Colonic mucosa (tissue), 4 donors: Measurements from ENCODE around the gene POLR3B. TPM values are rescaled to one million over a fixed set of nuclear protein-coding genes. Genes with fewer than 3 reads are reported as not detected.

ENCODE experiments used
- DNase-seq: peaks from one replicate; pipeline ENCODE4 v3.0.0-alpha.2; 2020
- H3K27ac ChIP-seq: fragments of 200-600 bp; one replicate; pipeline ENCODE4 v1.8.0; 2021
- H3K27me3 ChIP-seq: fragments of 200-600 bp; one replicate; pipeline ENCODE4 v1.8.0; 2021
- H3K36me3 ChIP-seq: fragments of 200-600 bp; one replicate; pipeline ENCODE4 v1.8.0; 2021
- H3K4me1 ChIP-seq: fragments of 200-600 bp; one replicate; pipeline ENCODE4 v1.8.0; 2021; ENCODE audit warnings: mild to moderate bottlenecking
- H3K4me3 ChIP-seq: fragments of 200-600 bp; one replicate; pipeline ENCODE4 v1.8.0; 2021
- H3K9ac ChIP-seq, 2 donors: one replicate each; pipeline ENCODE4 v1.7.0; 2013; ENCODE audit warnings: control low read depth in 2 of 2, low read depth in 2 of 2, low read length in 2 of 2
- H3K9me3 ChIP-seq: fragments of 200-600 bp; one replicate; pipeline ENCODE4 v1.8.0; 2021
- CTCF ChIP-seq: fragments of 200-600 bp; IDR thresholded peaks from one replicate; pipeline ENCODE4 v1.8.0; 2022; ENCODE audit warnings: antibody characterized with exemption, mild to moderate bottlenecking
- intact Hi-C: fragments of 100-400 bp; cut with DNase I; formaldehyde crosslinking; loops from one replicate; pipeline ENCODE4 v1.14.1; 2022
- total RNA-seq, 2 donors: library from RNA; stranded (reverse); fragmentation: NEBNext Ultra II Directional in 1 of 2; extraction: Animal tissue kit (Norgen Biotek cat#: 25700) in 1 of 2; gene quantifications; one replicate each; pipeline ENCODE4 v1.2.1, GENCODE V29; 2021
- donor health status: healthy.
- donor health status: DM: no; HTN: no; CAD: no.
- donor health status: DM: no; HTN: no; CAD: no.

Gene POLR3B
- total RNA-seq, 2 donors from 2014 or later, result 5.7 to 10.4 TPM

GRCh38 chr12:106425061-106425702 lies 67.6 kb downstream of the POLR3B start:
- Histone ChIP-seq H3K9ac (no peak overlapping the region), H3K27me3 (no peaks in the 10 kb centered on the region), H3K4me1 (no peaks in the 10 kb centered on the region), H3K27ac (no peak overlapping the region), H3K4me3 (no peak overlapping the region), H3K36me3 (no peaks in the 10 kb centered on the region), H3K9me3 (no peaks in the 10 kb centered on the region)
- no peak for TF ChIP-seq CTCF
- intact Hi-C loops, result no loop called here
- DNase-seq, result no peak

- no peak overlapping the region for H3K9ac ChIP-seq
- H3K27ac ChIP-seq, result no peak overlapping the region
- no peaks in the 10 kb centered on the region for H3K27me3 ChIP-seq
- H3K36me3 ChIP-seq, result no peaks in the 10 kb centered on the region
- H3K9me3 ChIP-seq, result no peaks in the 10 kb centered on the region
- no peak for TF ChIP-seq CTCF
- intact Hi-C loops, result no loop called here
- no peaks in the 10 kb centered on the region for H3K4me1 ChIP-seq
- no peak overlapping the region for H3K4me3 ChIP-seq
- no peak for DNase-seq
Measured at GRCh38 chr12:106427917-106428316, 70.4 kb downstream of the POLR3B start.

GRCh38 chr12:106428384-106428783 lies 70.8 kb downstream of the POLR3B start:
- DNase-seq, result no peak
- Histone ChIP-seq H3K9ac (no peak overlapping the region), H3K36me3 (no peaks in the 10 kb centered on the region), H3K27ac (no peak overlapping the region), H3K4me1 (no peaks in the 10 kb centered on the region), H3K27me3 (no peaks in the 10 kb centered on the region), H3K9me3 (no peaks in the 10 kb centered on the region), H3K4me3 (no peak overlapping the region)
- no peak for TF ChIP-seq CTCF
- intact Hi-C loops, result no loop called here

- Histone ChIP-seq H3K9ac (no peak overlapping the region), H3K27ac (no peak overlapping the region), H3K36me3 (no peaks in the 10 kb centered on the region), H3K9me3 (no peaks in the 10 kb centered on the region), H3K4me3 (no peak overlapping the region), H3K27me3 (no peaks in the 10 kb centered on the region), H3K4me1 (no peaks in the 10 kb centered on the region)
- TF ChIP-seq CTCF, result no peak
- intact Hi-C loops, result no loop called here
- no peak for DNase-seq
Measured at GRCh38 chr12:106429043-106429552, 71.5 kb downstream of the POLR3B start.

GRCh38 chr12:106429636-106430035 lies 72.1 kb downstream of the POLR3B start:
- H3K9ac ChIP-seq, result no peak overlapping the region
- H3K9me3 ChIP-seq, result no peaks in the 10 kb centered on the region
- H3K4me3 ChIP-seq, result no peak overlapping the region
- no peak for TF ChIP-seq CTCF
- no peaks in the 10 kb centered on the region for H3K4me1 ChIP-seq
- DNase-seq, result no peak
- no peaks in the 10 kb centered on the region for H3K27me3 ChIP-seq
- H3K36me3 ChIP-seq, result no peaks in the 10 kb centered on the region
- intact Hi-C loops, result no loop called here
- no peak overlapping the region for H3K27ac ChIP-seq
